Panc1 (cell line): ENCODE data around the gene GFPT2. TPM values are rescaled to one million over a fixed set of nuclear protein-coding genes. Genes with fewer than 3 reads are reported as not detected.
A peak's percentile ranks its signal among the peaks of the same experiment; 100 is the strongest.

ENCODE experiments used
- ATAC-seq: fragments of 200-7000 bp; cut with Tn5 transposase; 2 replicates; pipeline ENCODE4 v1.9.1; 2020; ENCODE audit warnings: mild to moderate bottlenecking, moderate library complexity
- BruUV-seq: library from RNA; stranded (reverse); fragments of 400-500 nt; replicated peaks from 2 replicates; lab custom pipeline; 2021; lab: Mats Ljungman, UMichigan
- CTCF ChIA-PET: fragments of 300-600 bp; sonication (Branson Sonifier 250); formaldehyde crosslinking; loops from one replicate; lab custom pipeline; 2022; ENCODE audit warnings: antibody characterized with exemption; lab: Charles Lee
- POLR2A ChIA-PET: fragments of 300-600 bp; sonication (Branson Sonifier 250); formaldehyde crosslinking; loops from one replicate; lab custom pipeline; 2022; ENCODE audit warnings: antibody characterized with exemption; lab: Charles Lee
- DNase-seq: peaks from one replicate; pipeline ENCODE4 v3.0.0-alpha.2; 2010; ENCODE audit warnings: low read depth, low spot score
- H3K27ac ChIP-seq: 2 replicates; pipeline ENCODE4 v1.5.1; 2011; ENCODE audit warnings: mild to moderate bottlenecking, low read length, inconsistent platforms
- H3K27me3 ChIP-seq: fragments of 200-500 bp; sonication (Bioruptor generic); 2 replicates; pipeline ENCODE4 v1.6.0; 2014; ENCODE audit warnings: low read length, inconsistent platforms; ENCODE audit not compliant: control insufficient read depth, insufficient read depth
- H3K36me3 ChIP-seq: fragments of 200-500 bp; sonication (Bioruptor generic); 2 replicates; pipeline ENCODE4 v1.5.1; 2014; ENCODE audit warnings: inconsistent platforms, mild to moderate bottlenecking, low read length, moderate library complexity; ENCODE audit not compliant: control insufficient read depth, insufficient read depth
- H3K4me1 ChIP-seq: 2 replicates; pipeline ENCODE4 v1.5.1; 2011; ENCODE audit warnings: inconsistent platforms, mild to moderate bottlenecking, low read length, moderate library complexity; ENCODE audit not compliant: control insufficient read depth, insufficient read depth
- H3K4me3 ChIP-seq, 2 experiments: 2 replicates each; pipeline ENCODE4 v1.5.1; 2011 to 2012; ENCODE audit warnings: low read depth in 2 of 2, low read length in 2 of 2, mild to moderate bottlenecking in 2 of 2, inconsistent platforms in 1 of 2, moderate library complexity in 1 of 2
- H3K9me3 ChIP-seq: fragments of 200-500 bp; sonication (Bioruptor generic); 2 replicates; pipeline ENCODE4 v1.5.1; 2014; ENCODE audit warnings: low read depth, mild to moderate bottlenecking, inconsistent platforms, low read length, moderate library complexity; ENCODE audit not compliant: control insufficient read depth, insufficient read depth
- CTCF ChIP-seq: fragments of 450-650 bp; IDR thresholded peaks from 2 replicates; pipeline ENCODE4 v1.5.1; 2017; ENCODE audit warnings: mild to moderate bottlenecking
- POLR2AphosphoS5 ChIP-seq: IDR thresholded peaks from 2 replicates; pipeline ENCODE4 v1.6.1; 2012; ENCODE audit warnings: mild to moderate bottlenecking, low read depth, low read length, moderate library complexity
- REST ChIP-seq, 2 experiments: IDR thresholded peaks; 2 replicates each; pipeline ENCODE4 v1.6.1; 2011 to 2012; ENCODE audit warnings: low read depth in 2 of 2, control low read depth in 1 of 2, low read length in 1 of 2, mild to moderate bottlenecking in 1 of 2, moderate library complexity in 1 of 2; ENCODE audit not compliant: insufficient read depth in 1 of 2
- SIN3A ChIP-seq: IDR thresholded peaks from 2 replicates; pipeline ENCODE4 v1.6.1; 2012; ENCODE audit warnings: low read depth, mild to moderate bottlenecking, low read length, moderate library complexity, borderline replicate concordance; ENCODE audit not compliant: insufficient read depth
- TCF7L2 ChIP-seq: IDR thresholded peaks from 2 replicates; pipeline ENCODE4 v1.6.1; 2011; ENCODE audit warnings: mild to moderate bottlenecking, low read depth, low read length, inconsistent platforms
- in situ Hi-C: cut with HindIII; loops from 2 replicates; pipeline ENCODE4 v1.10.0; 2016; ENCODE audit warnings: low sequenced_read_pairs, low pct_unique_long_range_greater_than_20kb
- intact Hi-C: fragments of 100-400 bp; cut with micrococcal nuclease; formaldehyde crosslinking; loops from one replicate; pipeline ENCODE4 v1.10.0; 2022; ENCODE audit not compliant: unreplicated experiment
- total RNA-seq: library from RNA; stranded (reverse); gene quantifications from one replicate; pipeline ENCODE4 v1.2.1, GENCODE V29; 2021; ENCODE audit not compliant: unreplicated experiment

GFPT2 gene
- total RNA-seq, 1 experiment from 2014 or later: 2.1 TPM

DNA sequence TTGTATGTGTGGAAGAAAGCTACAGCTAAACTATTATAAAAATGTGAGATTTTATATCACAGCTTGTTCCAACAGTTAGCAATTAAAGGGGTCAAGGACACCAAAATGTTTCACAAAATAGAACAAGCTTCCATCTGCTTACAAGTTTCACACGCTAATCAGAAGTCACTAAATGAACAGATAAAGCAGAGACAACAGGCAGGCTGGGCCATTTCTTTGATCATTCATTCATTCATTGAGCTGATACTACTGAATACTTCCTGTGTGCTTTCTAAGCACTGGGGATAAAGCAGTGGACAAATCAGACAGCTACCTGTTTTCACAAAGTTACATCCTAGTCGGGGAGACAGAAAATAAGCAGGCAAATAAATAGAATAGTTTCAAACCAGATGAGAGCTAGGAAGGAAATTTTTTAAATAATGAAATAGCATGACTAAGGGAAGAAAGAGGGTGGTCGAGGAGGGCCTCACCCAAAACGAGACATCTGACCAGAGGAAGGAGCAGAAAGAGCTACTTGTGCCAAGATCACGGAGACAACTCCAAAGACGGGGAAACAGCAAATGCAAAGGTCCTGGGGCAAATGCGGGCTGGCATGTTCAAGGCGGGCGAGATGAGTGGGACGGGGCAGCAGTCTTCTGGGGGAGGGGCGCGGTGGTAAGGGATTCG lies 62.4 kb downstream of the GFPT2 start:
- ChIA-PET CTCF (no interaction called here), POLR2A (interaction anchor here (0.6 kb wide), 1 partner anchor 60 kb away, joined by 3 read pairs; no protein-coding TSS in a partner anchor)
- intact Hi-C loops: loop anchor here (5.0 kb wide), 1 partner anchor 37 kb away; no protein-coding TSS in a partner anchor
- no peaks in the 10 kb centered on the region for H3K9me3 ChIP-seq
- in situ Hi-C loops: no loop called here
- TF ChIP-seq TCF7L2 (no peak), REST (IDR thresholded peaks at IDR 0.05; ENCODE audit: insufficient read depth in 1 of 2, low read depth in 2 of 2, low read length in 1 of 2) (no peak), SIN3A (no peak), CTCF (no peak), POLR2AphosphoS5 (no peak)
- H3K27ac ChIP-seq: 0 out of 2 replicates have a peak overlapping the region, but pooled peaks have one; percentile 48
- ATAC-seq: no peak
- H3K4me1 ChIP-seq: peaks cover 15% of the 10 kb centered on the region
- H3K36me3 ChIP-seq: no peaks in the 10 kb centered on the region; the same call in 1 of the 2 replicates
- DNase-seq: no peak
- H3K4me3 ChIP-seq: peak overlapping the region; percentile 69 to 84
- BruUV-seq: no TSS peak
- H3K27me3 ChIP-seq: no peaks in the 10 kb centered on the region

DNA sequence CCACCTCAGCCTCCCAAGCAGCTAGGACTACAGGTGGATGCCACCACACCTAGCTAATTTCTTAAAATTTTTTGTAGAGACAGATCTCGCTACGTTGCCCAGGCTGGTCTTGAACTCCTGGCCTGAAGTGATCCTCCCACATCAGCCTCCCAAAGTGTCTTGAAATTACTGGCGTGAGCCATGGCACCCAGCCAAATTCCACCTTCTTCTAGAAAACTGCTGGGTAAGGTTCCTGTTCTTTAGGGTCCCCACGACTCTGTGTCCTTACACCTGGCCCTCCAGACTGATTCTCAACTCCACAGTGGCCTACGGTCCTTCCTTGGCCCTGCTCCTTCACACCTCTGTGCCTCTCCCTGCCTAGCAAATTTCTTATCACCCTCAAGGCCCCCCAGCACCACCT lies 63.2 kb downstream of the GFPT2 start:
- in situ Hi-C loops: no loop called here
- no peaks in the 10 kb centered on the region for H3K9me3 ChIP-seq
- no peaks in the 10 kb centered on the region; the same call in 1 of the 2 replicates for H3K36me3 ChIP-seq
- ChIA-PET POLR2A (no interaction called here), CTCF (no interaction called here)
- H3K4me1 ChIP-seq: peaks cover 15% of the 10 kb centered on the region
- no peak overlapping the region for H3K27ac ChIP-seq
- intact Hi-C loops: loop anchor here (5.0 kb wide), 1 partner anchor 37 kb away; no protein-coding TSS in a partner anchor
- no peak for TF ChIP-seq TCF7L2
- TF ChIP-seq REST (IDR thresholded peaks at IDR 0.05; ENCODE audit: insufficient read depth in 1 of 2, low read depth in 2 of 2, low read length in 1 of 2): no peak
- no peak for TF ChIP-seq SIN3A
- no peak for TF ChIP-seq CTCF
- TF ChIP-seq POLR2AphosphoS5: no peak
- DNase-seq: no peak
- no peaks in the 10 kb centered on the region for H3K27me3 ChIP-seq
- ATAC-seq: no peak
- no peak overlapping the region; a peak in 1 of 4 replicates for H3K4me3 ChIP-seq
- no TSS peak for BruUV-seq
